ENCODE measurements around the gene PCDH9.

PCDH9 gene

GRCh38 chr13:67042556-67042955 lies 187.6 kb downstream of the PCDH9 start:
- DNase-seq (ENCODE audit: low read depth, low spot score) = no peak
- H3K4me3 ChIP-seq (ENCODE audit: low read depth, low read length) = no peak overlapping the region
- no peak for TF ChIP-seq CTCF (IDR thresholded peaks at IDR 0.05; ENCODE audit: low read depth, low read length)
- in situ Hi-C loops (cut with HindIII; ENCODE audit: low sequenced_read_pairs) = no loop called here

- TF ChIP-seq CTCF (IDR thresholded peaks at IDR 0.05; ENCODE audit: low read depth, low read length) = no peak
- in situ Hi-C loops (cut with HindIII; ENCODE audit: low sequenced_read_pairs) = no loop called here
- H3K4me3 ChIP-seq (ENCODE audit: low read depth, low read length) = no peak overlapping the region
- no peak for DNase-seq (ENCODE audit: low read depth, low spot score)
These were observed 193.3 kb downstream of the PCDH9 start for GRCh38 chr13:67036699-67037457.

- TF ChIP-seq CTCF (IDR thresholded peaks at IDR 0.05; ENCODE audit: low read depth, low read length) = no peak
- in situ Hi-C loops (cut with HindIII; ENCODE audit: low sequenced_read_pairs) = no loop called here
- no peak overlapping the region for H3K4me3 ChIP-seq (ENCODE audit: low read depth, low read length)
- DNase-seq (ENCODE audit: low read depth, low spot score) = no peak
These were observed 197.0 kb downstream of the PCDH9 start for GRCh38 chr13:67033170-67033569.

- in situ Hi-C loops (cut with HindIII; ENCODE audit: low sequenced_read_pairs) = no loop called here
- TF ChIP-seq CTCF (IDR thresholded peaks at IDR 0.05; ENCODE audit: low read depth, low read length) = no peak
- H3K4me3 ChIP-seq (ENCODE audit: low read depth, low read length) = no peak overlapping the region
- peak; percentile 96 for DNase-seq (ENCODE audit: low read depth, low spot score)
These were observed 206.8 kb downstream of the PCDH9 start for GRCh38 chr13:67023130-67023876.

- no peak for TF ChIP-seq CTCF (IDR thresholded peaks at IDR 0.05; ENCODE audit: low read depth, low read length)
- in situ Hi-C loops (cut with HindIII; ENCODE audit: low sequenced_read_pairs) = no loop called here
- DNase-seq (ENCODE audit: low read depth, low spot score) = no peak
- H3K4me3 ChIP-seq (ENCODE audit: low read depth, low read length) = no peak overlapping the region
These were observed 211.4 kb downstream of the PCDH9 start for GRCh38 chr13:67018775-67019174.

GRCh38 chr13:67017276-67017675 lies 212.9 kb downstream of the PCDH9 start:
- no peak for TF ChIP-seq CTCF (IDR thresholded peaks at IDR 0.05; ENCODE audit: low read depth, low read length)
- no peak for DNase-seq (ENCODE audit: low read depth, low spot score)
- no peak overlapping the region for H3K4me3 ChIP-seq (ENCODE audit: low read depth, low read length)
- in situ Hi-C loops (cut with HindIII; ENCODE audit: low sequenced_read_pairs) = no loop called here

All from astrocyte of the spinal cord (primary cell).